ENCODE measurements around the gene RNF41.

Gene RNF41

GRCh38 chr12:56154818-56155217, 66.9 kb downstream of the RNF41 start:
- no peak overlapping the region for H3K4me3 ChIP-seq (ENCODE audit: control insufficient read depth, low read depth, low read length)
- no peak for TF ChIP-seq CTCF (IDR thresholded peaks at IDR 0.05; ENCODE audit: control insufficient read depth, insufficient read depth, low read depth, low read length, missing control alignments)
- DNase-seq (ENCODE audit: low read depth) = no peak

DNA sequence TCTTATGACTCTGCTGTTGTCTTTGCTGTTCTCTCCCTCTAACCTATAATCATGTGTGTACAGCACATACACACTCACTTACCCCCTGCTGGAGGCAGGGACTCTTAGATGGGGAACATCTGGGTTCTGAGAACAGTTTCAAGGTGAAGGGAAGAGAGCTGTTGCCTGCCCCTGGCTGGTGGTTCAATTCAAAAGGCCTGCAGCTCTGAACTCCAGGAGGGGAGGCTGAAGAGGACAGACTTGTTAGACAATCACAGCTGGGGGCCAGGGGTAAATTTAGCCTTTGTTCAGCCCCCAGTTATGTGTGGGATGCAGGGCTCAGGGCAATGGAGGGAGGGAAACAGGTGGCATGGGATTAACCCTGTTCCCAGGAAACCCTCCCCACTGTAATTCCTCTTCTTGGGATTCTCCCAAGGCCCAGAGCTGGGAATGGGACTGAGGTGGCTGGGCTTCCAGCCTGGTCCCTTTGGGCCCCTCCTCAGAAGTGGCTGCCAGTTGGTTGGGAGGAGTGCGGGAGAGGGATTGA, 67.4 kb downstream of the RNF41 start:
- H3K4me3 ChIP-seq (ENCODE audit: control insufficient read depth, low read depth, low read length) = no peak overlapping the region
- no peak for DNase-seq (ENCODE audit: low read depth)

GRCh38 chr12:56153678-56154065, 68.0 kb downstream of the RNF41 start:
- H3K4me3 ChIP-seq (ENCODE audit: control insufficient read depth, low read depth, low read length) = no peak overlapping the region
- no peak for TF ChIP-seq CTCF (IDR thresholded peaks at IDR 0.05; ENCODE audit: control insufficient read depth, insufficient read depth, low read depth, low read length, missing control alignments)
- DNase-seq (ENCODE audit: low read depth) = no peak

More for the DNA sequence above, 67.4 kb downstream of the RNF41 start:
- no peak for TF ChIP-seq CTCF (IDR thresholded peaks at IDR 0.05; ENCODE audit: control insufficient read depth, insufficient read depth, low read depth, low read length, missing control alignments)

- TF ChIP-seq CTCF (IDR thresholded peaks at IDR 0.05; ENCODE audit: control insufficient read depth, insufficient read depth, low read depth, low read length, missing control alignments) = no peak
- peak overlapping the region; percentile 82 for H3K4me3 ChIP-seq (ENCODE audit: control insufficient read depth, low read depth, low read length)
- no peak for DNase-seq (ENCODE audit: low read depth)
Measured at GRCh38 chr12:56152756-56153677, 68.7 kb downstream of the RNF41 start.
